HepG2 (cell line): ENCODE measurements around the gene ANKIB1. TPM values are rescaled to one million over a fixed set of nuclear protein-coding genes. Genes with fewer than 3 reads are reported as not detected.

Source experiments
- ATAC-seq: fragments of 200-7000 bp; cut with Tn5 transposase; 3 replicates; pipeline ENCODE4 v1.9.1; 2020; ENCODE audit warnings: mild to moderate bottlenecking, moderate library complexity
- BruUV-seq: library from RNA; stranded (reverse); fragments of 400-500 nt; replicated peaks from 2 replicates; lab custom pipeline; 2021; lab: Mats Ljungman, UMichigan
- CTCF ChIA-PET: fragments of 300-600 bp; formaldehyde crosslinking; extraction: SDS; loops from one replicate; lab custom pipeline; 2021; ENCODE audit warnings: low total read pairs, inconsistent platforms, low intra/inter-chr PET ratio; lab: Yijun Ruan, JAX
- POLR2A ChIA-PET: fragments of 350-600 bp; sonication (Branson Sonifier 250); formaldehyde crosslinking; loops from one replicate; lab custom pipeline; 2020; ENCODE audit warnings: antibody characterized with exemption, inconsistent platforms; lab: Yijun Ruan, JAX
- DNase-seq: peaks from one replicate; pipeline ENCODE4 v3.0.0-alpha.2; 2015; ENCODE audit warnings: low spot score
- FAIRE-seq: peaks from 3 replicates; lab custom pipeline; 2011; peaks lifted over from hg19 to GRCh38; lab: Jason Lieb, UNC
- H2AFZ ChIP-seq: one replicate; pipeline ENCODE4 v1.6.1; 2011; ENCODE audit warnings: low read length, inconsistent platforms
- H3K27ac ChIP-seq: fragments of 300-600 bp; 3 replicates; pipeline ENCODE4 v1.8.0; 2011; ENCODE audit warnings: mixed run types, mild to moderate bottlenecking, mixed read lengths, low read length, inconsistent platforms; ENCODE audit not compliant: insufficient read depth; ENCODE audit errors: extremely low read length
- H3K27me3 ChIP-seq, 2 experiments: fragments of 200-600 bp in 1 of 2; 2 replicates in 1 of 2; 3 replicates in 1 of 2; pipeline versions ENCODE4 v1.6.0 to v1.8.0; 2011; ENCODE audit warnings: low read length in 2 of 2, mild to moderate bottlenecking in 2 of 2, moderate library complexity in 2 of 2, inconsistent platforms in 1 of 2; ENCODE audit not compliant: insufficient read depth in 2 of 2, control insufficient read depth in 1 of 2
- H3K36me3 ChIP-seq, 2 experiments: fragments of 200-600 bp in 1 of 2; replicated peaks in 1 of 2; 2 replicates in 1 of 2; 3 replicates in 1 of 2; pipeline versions ENCODE4 v1.5.1 to v1.8.0; 2011; ENCODE audit warnings: low read length in 2 of 2, inconsistent platforms in 1 of 2; ENCODE audit not compliant: insufficient read depth in 2 of 2, control insufficient read depth in 1 of 2
- H3K4me1 ChIP-seq: 2 replicates; pipeline ENCODE4 v1.5.1; 2012; ENCODE audit warnings: low read length, inconsistent platforms; ENCODE audit not compliant: insufficient read depth
- H3K4me2 ChIP-seq: 2 replicates; pipeline ENCODE4 v1.6.0; 2011; ENCODE audit warnings: low read depth, low read length, inconsistent platforms
- H3K4me3 ChIP-seq, 3 experiments: fragments of 200-600 bp in 1 of 3; sonication (generic), shearing (Covaris generic) in 1 of 3; replicated peaks in 1 of 3; 2 replicates each; pipeline ENCODE4 v1.5.1; 2011 to 2016; ENCODE audit warnings: low read length in 3 of 3, inconsistent platforms in 2 of 3, low read depth in 2 of 3, mild to moderate bottlenecking in 2 of 3, control low read depth in 1 of 3, mixed read lengths in 1 of 3; ENCODE audit not compliant: insufficient read depth in 1 of 3
- H3K79me2 ChIP-seq: one replicate; pipeline ENCODE4 v1.6.1; 2011; ENCODE audit warnings: low read length, inconsistent platforms; ENCODE audit not compliant: insufficient read depth
- H3K9ac ChIP-seq: 2 replicates; pipeline ENCODE4 v1.6.0; 2011; ENCODE audit warnings: mild to moderate bottlenecking, low read depth, low read length, inconsistent platforms; ENCODE audit not compliant: insufficient read depth
- H3K9me3 ChIP-seq: 2 replicates; pipeline ENCODE4 v1.5.1; 2012; ENCODE audit warnings: mild to moderate bottlenecking, low read length
- H4K20me1 ChIP-seq: 2 replicates; pipeline ENCODE4 v1.6.0; 2011; ENCODE audit warnings: inconsistent platforms, mild to moderate bottlenecking, low read length, moderate library complexity; ENCODE audit not compliant: insufficient read depth
- ATRX ChIP-seq: sonication (generic); formaldehyde crosslinking; IDR thresholded peaks from 2 replicates; pipeline ENCODE4 v1.4.0; 2020; ENCODE audit warnings: missing genetic modification reagents, borderline replicate concordance
- CHD2 ChIP-seq: IDR thresholded peaks from 2 replicates; pipeline ENCODE4 v1.6.1; 2011; ENCODE audit warnings: low read depth, low read length, improper control_type of control experiment
- HDAC1 ChIP-seq: sonication (generic); formaldehyde crosslinking; IDR thresholded peaks from 2 replicates; pipeline ENCODE4 v1.5.1; 2020; ENCODE audit warnings: mild to moderate bottlenecking, missing genetic modification reagents
- HIVEP1 ChIP-seq: sonication (generic); formaldehyde crosslinking; IDR thresholded peaks from 2 replicates; pipeline ENCODE4 v1.4.0; 2020; ENCODE audit warnings: mild to moderate bottlenecking, missing genetic modification reagents
- KMT2B ChIP-seq: IDR thresholded peaks from 2 replicates; pipeline ENCODE4 v1.6.1; 2016; ENCODE audit warnings: missing genetic modification reagents, missing compliant biosample characterization
- MLX ChIP-seq: IDR thresholded peaks from 2 replicates; pipeline ENCODE4 v1.6.1; 2016
- PBX2 ChIP-seq: IDR thresholded peaks from 2 replicates; pipeline ENCODE4 v1.6.1; 2016; ENCODE audit warnings: control low read depth
- SMAD3 ChIP-seq: sonication (generic); formaldehyde crosslinking; IDR thresholded peaks from 2 replicates; pipeline ENCODE4 v1.4.0; 2020; ENCODE audit warnings: missing genetic modification reagents
- SPEN ChIP-seq: sonication (generic); formaldehyde crosslinking; IDR thresholded peaks from 2 replicates; pipeline ENCODE4 v1.5.1; 2020; ENCODE audit warnings: low read depth, mild to moderate bottlenecking, missing genetic modification reagents
- ZBTB49 ChIP-seq: sonication (generic); formaldehyde crosslinking; IDR thresholded peaks from 2 replicates; pipeline ENCODE4 v1.4.0; 2020; ENCODE audit warnings: missing genetic modification reagents, borderline replicate concordance
- ZNF678 ChIP-seq: sonication (generic); formaldehyde crosslinking; IDR thresholded peaks from 2 replicates; pipeline ENCODE4 v1.4.0; 2020; ENCODE audit warnings: mild to moderate bottlenecking, missing genetic modification reagents
- ZNF891 ChIP-seq: sonication (generic); formaldehyde crosslinking; IDR thresholded peaks from 2 replicates; pipeline ENCODE4 v1.5.0; 2020; ENCODE audit warnings: mild to moderate bottlenecking, missing genetic modification reagents
- WGBS: methylation state at CpG from one replicate; pipeline ENCODE4 v1.1.6; 2017; ENCODE audit warnings: low lambda C conversion rate; 5-methylcytosine and 5-hydroxymethylcytosine counted together
- in situ Hi-C: cut with HindIII; loops from 2 replicates; pipeline ENCODE4 v1.10.0; 2017; ENCODE audit warnings: low pct_unique_long_range_greater_than_20kb; ENCODE audit not compliant: extremely low pct_ligation_motif_present
- intact Hi-C: fragments of 100-400 bp; cut with micrococcal nuclease; formaldehyde crosslinking; loops from one replicate; pipeline ENCODE4 v1.10.0; 2022; ENCODE audit not compliant: unreplicated experiment
- polyA plus RNA-seq, 8 experiments: library from polyadenylated mRNA; depleted of rRNA in 3 of 8; stranded (reverse) in 7 of 8; unstranded in 1 of 8; fragments of >200 nt; fragmentation: Illumina TruSeq in 4 of 8; extraction: Trizol in 4 of 8; gene quantifications; 2 replicates each; pipeline versions ENCODE4 v1.2.1 to v1.2.3, GENCODE V29; 2011 to 2016; ENCODE audit warnings: low read depth in 4 of 8, missing spikeins in 1 of 8, mixed read lengths in 1 of 8; ENCODE audit not compliant: insufficient read depth in 1 of 8
- total RNA-seq, 5 experiments: library from RNA; depleted of rRNA; stranded (reverse); fragments of >200 nt; fragmentation: Illumina TruSeq; extraction: Trizol; gene quantifications; 2 replicates each; pipeline ENCODE4 v1.2.3, GENCODE V29; 2016; ENCODE audit warnings: low read depth in 1 of 5

Gene ANKIB1
- total and polyA plus RNA-seq, 2 of the 13 experiments (the other 11 are each of a cell fraction or from before 2014, with no cell fraction given) = 28.7 to 29.6 TPM

GRCh38 chr7:92205987-92206386 lies 39.8 kb upstream of the ANKIB1 start:
- H3K79me2 ChIP-seq = no peaks in the 10 kb centered on the region
- no peaks in the 10 kb centered on the region for H3K27me3 ChIP-seq
- no TSS peak for BruUV-seq
- ATAC-seq = peak; percentile 59; the same call in 2 of the 3 replicates
- ChIA-PET CTCF (no interaction called here), POLR2A (no interaction called here)
- no peaks in the 10 kb centered on the region for H3K9me3 ChIP-seq
- no peaks in the 10 kb centered on the region for H4K20me1 ChIP-seq
- WGBS = 100% methylated on average over 1 of the region's 3 CpGs
- no peak overlapping the region for H3K27ac ChIP-seq
- no peak overlapping the region for H3K4me3 ChIP-seq
- peaks cover 8 to 57% of the 10 kb centered on the region in 2 experiments for H3K36me3 ChIP-seq
- in situ Hi-C loops (no loop called here), intact Hi-C loops (no loop called here)
- H2AFZ ChIP-seq = no peak overlapping the region
- DNase-seq = no peak
- no peak overlapping the region for H3K4me2 ChIP-seq
- FAIRE-seq = no peak
- H3K4me1 ChIP-seq = no peaks in the 10 kb centered on the region
- TF ChIP-seq ZBTB49 (no peak), SMAD3 (no peak), ZNF678 (CRISPR knock-in tag) (no peak), ATRX (CRISPR knock-in tag) (no peak), HDAC1 (CRISPR knock-in tag) (no peak), CHD2 (no peak), PBX2 (CRISPR knock-in tag) (no peak), MLX (no peak), KMT2B (CRISPR knock-in tag) (no peak), HIVEP1 (CRISPR knock-in tag) (no peak), SPEN (CRISPR knock-in tag) (no peak), ZNF891 (CRISPR knock-in tag) (no peak)
- TF ChIP-seq, all 625 proteins: peak for 0
- no peak overlapping the region for H3K9ac ChIP-seq
